ENCODE data around the gene GPRC5D.

- TF ChIP-seq, protein P1, sequence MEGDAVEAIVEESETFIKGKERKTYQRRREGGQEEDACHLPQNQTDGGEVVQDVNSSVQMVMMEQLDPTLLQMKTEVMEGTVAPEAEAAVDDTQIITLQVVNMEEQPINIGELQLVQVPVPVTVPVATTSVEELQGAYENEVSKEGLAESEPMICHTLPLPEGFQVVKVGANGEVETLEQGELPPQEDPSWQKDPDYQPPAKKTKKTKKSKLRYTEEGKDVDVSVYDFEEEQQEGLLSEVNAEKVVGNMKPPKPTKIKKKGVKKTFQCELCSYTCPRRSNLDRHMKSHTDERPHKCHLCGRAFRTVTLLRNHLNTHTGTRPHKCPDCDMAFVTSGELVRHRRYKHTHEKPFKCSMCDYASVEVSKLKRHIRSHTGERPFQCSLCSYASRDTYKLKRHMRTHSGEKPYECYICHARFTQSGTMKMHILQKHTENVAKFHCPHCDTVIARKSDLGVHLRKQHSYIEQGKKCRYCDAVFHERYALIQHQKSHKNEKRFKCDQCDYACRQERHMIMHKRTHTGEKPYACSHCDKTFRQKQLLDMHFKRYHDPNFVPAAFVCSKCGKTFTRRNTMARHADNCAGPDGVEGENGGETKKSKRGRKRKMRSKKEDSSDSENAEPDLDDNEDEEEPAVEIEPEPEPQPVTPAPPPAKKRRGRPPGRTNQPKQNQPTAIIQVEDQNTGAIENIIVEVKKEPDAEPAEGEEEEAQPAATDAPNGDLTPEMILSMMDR (IDR thresholded peaks at IDR 0.05) = no peak
- no peak for TF ChIP-seq EP300 (IDR thresholded peaks at IDR 0.05)
- no peak for TF ChIP-seq POLR2A (IDR thresholded peaks at IDR 0.05)
Measured at GRCh38 chr12:13001775-13002040, 49.7 kb upstream of the GPRC5D start.

Measured in ovary (tissue), 3 donors.